ENCODE measurements around the gene NCL.
A peak's percentile ranks its signal among the peaks of the same experiment; 100 is the strongest.
"Not testable (repeated sequence)": the region's sequence is repeated elsewhere in the genome, so short reads cannot be mapped to it uniquely, and the experiment has no call there.

NCL gene

GRCh38 chr2:231411237-231411636 is 53.0 kb downstream of the NCL start:
- no peak overlapping the region for H3K4me3 ChIP-seq (ENCODE audit: low read depth, low read length)
- no peak for TF ChIP-seq CTCF (IDR thresholded peaks at IDR 0.05; ENCODE audit: low read depth, low read length)
- in situ Hi-C loops (cut with HindIII; ENCODE audit: low sequenced_read_pairs): no loop called here
- no peak for DNase-seq (ENCODE audit: low read depth, low spot score)

DNA sequence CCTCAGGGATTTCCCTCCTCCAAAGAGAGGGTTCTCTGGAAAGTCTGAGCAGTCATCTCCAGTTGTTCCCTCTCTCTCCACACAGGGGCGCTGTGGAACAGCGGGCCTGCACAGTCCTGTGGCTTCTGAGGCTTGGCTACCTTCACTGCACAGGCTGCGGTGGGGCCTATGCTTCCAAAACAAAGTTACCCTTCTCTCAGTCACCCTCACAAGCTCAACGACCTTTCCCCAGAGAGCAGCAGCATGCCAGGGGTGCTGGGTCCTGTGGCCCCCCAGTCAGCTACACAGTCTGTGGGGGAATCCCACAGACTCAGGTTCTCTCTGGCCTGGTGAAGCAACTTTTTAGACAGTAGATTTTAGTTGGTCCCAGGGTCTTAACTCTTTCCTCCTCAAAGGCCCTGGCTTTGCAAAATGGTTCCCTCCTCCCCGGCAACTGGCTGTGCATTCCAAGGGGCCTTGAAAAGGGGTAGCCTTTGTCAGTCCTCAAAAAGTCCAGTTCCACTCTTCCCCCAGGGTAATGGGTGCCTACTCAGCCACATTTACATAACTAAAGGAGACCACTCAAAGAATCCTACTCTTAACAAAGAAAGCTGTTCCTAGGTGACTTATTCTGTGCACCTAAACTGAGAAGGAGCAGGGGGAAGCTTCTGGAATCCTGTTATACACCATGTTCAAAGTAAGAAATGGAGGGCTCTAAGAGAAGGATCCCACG is 53.8 kb downstream of the NCL start:
- TF ChIP-seq CTCF (IDR thresholded peaks at IDR 0.05; ENCODE audit: low read depth, low read length): peak; percentile 47
- no peak overlapping the region for H3K4me3 ChIP-seq (ENCODE audit: low read depth, low read length)
- in situ Hi-C loops (cut with HindIII; ENCODE audit: low sequenced_read_pairs): no loop called here
- DNase-seq (ENCODE audit: low read depth, low spot score): no peak

- no peak for DNase-seq (ENCODE audit: low read depth, low spot score)
- H3K4me3 ChIP-seq (ENCODE audit: low read depth, low read length): no peak overlapping the region
- in situ Hi-C loops (cut with HindIII; ENCODE audit: low sequenced_read_pairs): no loop called here
- TF ChIP-seq CTCF (IDR thresholded peaks at IDR 0.05; ENCODE audit: low read depth, low read length): no peak
Observed at GRCh38 chr2:231409776-231410175, 54.5 kb downstream of the NCL start.

DNA sequence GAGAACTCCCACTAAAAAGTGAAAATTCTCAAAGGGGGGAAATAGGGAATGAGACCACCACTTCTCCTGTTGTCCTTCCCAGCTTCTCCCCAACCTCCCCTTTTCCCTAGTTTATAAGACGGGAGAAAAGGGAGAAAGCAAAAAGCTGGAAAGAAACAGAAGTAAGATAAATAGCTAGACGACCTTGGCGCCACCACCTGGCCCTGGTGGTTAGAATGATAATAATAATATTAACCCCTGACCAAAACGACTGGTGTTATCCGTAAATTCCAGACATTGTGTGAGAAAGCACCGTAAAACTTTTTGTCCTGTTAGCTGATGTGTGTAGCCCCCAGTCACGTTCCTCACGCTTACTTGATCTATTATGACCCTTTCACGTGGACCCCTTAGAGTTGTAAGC is 56.0 kb downstream of the NCL start:
- in situ Hi-C loops (cut with HindIII; ENCODE audit: low sequenced_read_pairs); DNase-seq (ENCODE audit: low read depth, low spot score); H3K4me3 ChIP-seq (ENCODE audit: low read depth, low read length): not testable (repeated sequence)

DNA sequence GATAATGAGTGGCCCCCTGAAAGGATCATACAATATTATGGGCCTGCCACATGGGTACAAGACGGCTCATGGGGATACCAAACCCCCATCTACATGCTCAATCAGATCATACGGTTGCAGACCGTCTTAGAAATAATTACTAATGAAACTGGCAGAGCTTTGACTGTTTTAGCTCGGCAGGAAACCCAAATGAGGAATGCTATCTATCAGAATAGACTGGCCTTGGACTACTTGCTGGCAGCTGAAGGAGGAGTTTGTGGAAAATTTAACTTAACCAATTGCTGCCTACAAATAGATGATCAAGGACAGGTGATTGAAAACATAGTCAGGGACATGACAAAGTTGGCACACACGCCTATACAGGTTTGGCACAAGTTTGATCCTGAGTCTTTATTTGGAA is 56.6 kb downstream of the NCL start:
- in situ Hi-C loops (cut with HindIII; ENCODE audit: low sequenced_read_pairs); H3K4me3 ChIP-seq (ENCODE audit: low read depth, low read length): not testable (repeated sequence)

DNA sequence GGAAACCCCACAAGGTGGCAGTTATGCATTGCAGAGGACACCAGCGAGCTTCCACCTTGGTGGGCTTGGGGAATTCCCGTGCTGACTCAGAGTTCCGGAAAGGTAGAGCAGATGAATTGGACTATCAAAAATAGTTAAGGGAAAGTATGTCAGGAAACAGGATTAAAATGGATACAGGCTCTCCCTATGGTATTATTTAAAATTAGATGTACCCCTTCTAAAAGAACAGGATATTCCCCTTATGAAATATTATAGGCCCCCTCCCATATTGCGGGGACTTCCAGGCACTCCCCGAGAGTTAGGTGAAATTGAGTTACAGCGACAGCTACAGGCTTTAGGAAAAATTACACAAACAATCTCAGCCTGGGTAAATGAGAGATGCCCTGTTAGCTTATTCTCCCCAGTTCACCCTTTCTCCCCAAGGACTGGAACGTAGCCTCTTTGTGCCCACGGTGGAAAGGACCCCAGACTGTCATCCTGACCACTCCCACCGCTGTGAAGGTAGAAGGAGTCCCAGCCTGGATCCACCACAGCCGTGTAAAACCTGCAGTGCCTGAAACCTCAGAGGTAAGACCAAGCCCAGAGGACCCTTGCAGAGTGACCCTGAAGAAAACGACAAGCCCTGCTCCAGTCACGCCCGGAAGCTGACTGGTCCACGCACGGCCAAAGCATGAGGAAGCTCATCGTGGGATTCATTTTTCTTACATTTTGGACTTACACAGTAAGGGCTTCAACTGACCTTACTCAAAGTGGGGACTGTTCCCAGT is 58.5 kb downstream of the NCL start:
- peak; percentile 28 for TF ChIP-seq CTCF (IDR thresholded peaks at IDR 0.05; ENCODE audit: low read depth, low read length)
- in situ Hi-C loops (cut with HindIII; ENCODE audit: low sequenced_read_pairs); DNase-seq (ENCODE audit: low read depth, low spot score); H3K4me3 ChIP-seq (ENCODE audit: low read depth, low read length): not testable (repeated sequence)

More for the DNA sequence above, 56.6 kb downstream of the NCL start:
- not testable (repeated sequence) for DNase-seq (ENCODE audit: low read depth, low spot score)

DNA sequence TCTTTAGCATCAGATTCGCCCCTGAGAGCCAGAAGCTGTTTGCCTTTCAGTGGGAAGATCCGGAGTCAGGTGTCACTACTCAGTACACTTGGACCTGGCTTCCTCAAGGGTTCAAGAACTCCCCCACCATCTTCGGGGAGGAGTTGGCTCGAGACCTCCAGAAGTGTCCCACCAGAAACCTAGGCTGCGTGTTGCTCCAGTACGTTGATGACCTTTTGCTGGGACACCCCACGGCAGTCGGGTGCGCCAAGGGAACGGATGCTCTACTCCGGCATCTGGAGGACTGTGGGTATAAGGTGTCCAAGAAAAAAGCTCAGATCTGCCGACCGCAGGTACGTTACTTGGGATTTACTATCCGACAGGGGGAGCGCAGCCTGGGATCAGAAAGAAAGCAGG is 60.1 kb downstream of the NCL start:
- H3K4me3 ChIP-seq (ENCODE audit: low read depth, low read length); DNase-seq (ENCODE audit: low read depth, low spot score); in situ Hi-C loops (cut with HindIII; ENCODE audit: low sequenced_read_pairs): not testable (repeated sequence)

Data from astrocyte of the spinal cord (primary cell).